Mesenteric fat pad (tissue), 1 donor: ENCODE results near the gene MOBP. TPM values are rescaled to one million over a fixed set of nuclear protein-coding genes. Genes with fewer than 3 reads are reported as not detected.

Source experiments
- DNase-seq: peaks from one replicate; pipeline ENCODE4 v3.0.0-alpha.2; 2020; ENCODE audit warnings: low spot score
- total RNA-seq: library from RNA; stranded (reverse); fragmentation: NEBNext Ultra II Directional; extraction: Animal tissue kit (Norgen Biotek cat#: 25700); gene quantifications from one replicate; pipeline ENCODE4 v1.2.1, GENCODE V29; 2021
- donor health status: DM: yes; HTN: yes; CAD: no.

MOBP gene
- total RNA-seq, 1 donor from 2014 or later = not detected

DNA sequence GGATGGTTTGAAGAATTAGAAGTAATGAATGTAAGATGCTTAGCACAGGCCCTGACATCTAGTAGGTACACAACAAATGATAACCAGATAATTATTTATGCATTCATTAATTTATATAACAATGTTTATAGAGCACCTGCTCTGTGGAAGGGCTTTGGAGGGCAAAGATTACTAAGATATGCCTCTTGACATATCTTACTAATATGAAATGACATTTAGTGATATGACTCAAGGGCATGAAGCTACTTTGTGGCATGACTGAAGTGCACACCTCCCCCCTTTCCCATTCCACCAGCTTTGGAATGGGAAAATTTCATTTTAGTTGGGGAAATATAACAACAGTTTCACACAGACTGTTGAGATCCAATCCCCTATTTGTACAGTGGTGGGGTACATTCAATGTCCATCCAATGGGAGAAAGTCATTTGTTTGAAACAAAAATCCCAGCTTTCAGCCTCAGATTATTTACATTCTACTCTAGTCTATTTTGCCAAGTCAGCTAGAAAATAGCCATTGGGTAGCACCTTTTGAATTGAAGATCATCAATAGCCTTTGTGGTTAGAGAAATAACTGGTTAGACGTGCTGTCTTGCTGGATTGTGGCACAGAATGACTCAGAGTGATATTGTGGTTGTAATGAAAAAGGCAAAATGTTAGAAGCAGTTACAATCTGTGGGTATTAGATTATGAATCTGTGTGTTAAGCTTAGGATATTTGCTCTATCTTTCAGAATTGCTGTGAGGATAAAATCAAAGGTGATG, 72.9 kb downstream of the MOBP start:
- DNase-seq = no peak

DNA sequence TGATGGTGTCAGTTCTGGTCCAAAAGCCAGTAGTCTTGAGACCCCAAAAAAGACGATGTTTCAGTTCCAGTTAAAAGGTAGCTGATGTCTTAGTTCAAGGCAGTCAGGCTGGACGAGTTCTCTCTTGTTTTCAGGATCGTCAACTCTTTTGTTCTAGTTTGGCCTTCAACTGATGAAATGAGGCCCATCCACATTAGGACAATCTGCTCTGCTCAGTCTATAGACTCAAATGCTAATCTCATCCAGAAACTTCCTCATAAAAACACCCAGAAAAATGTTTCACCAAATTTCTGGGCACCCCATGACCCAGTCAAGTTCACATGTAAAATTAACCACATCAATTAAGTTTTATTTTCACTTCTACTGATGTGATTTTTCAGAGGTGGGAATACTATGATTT, 74.0 kb downstream of the MOBP start:
- no peak for DNase-seq

DNA sequence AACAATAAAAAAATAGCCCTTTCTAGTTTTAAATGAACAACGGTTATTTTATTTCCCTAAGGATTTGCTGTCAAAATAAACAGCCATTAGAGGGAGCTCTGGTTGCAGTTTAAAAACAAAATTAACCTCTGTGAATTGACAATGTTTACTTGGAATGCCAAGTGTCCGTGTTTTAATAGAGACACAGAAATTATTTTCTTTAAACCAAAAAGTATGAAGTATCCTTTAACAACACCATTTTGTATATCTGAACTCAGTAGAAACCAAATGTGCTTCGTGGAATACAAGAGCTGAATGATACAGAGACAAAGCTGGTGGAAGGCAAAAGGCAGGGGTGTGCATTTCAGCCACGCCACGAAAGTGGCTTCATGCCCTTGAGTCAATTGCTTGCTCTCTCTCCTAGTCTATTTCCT, 74.4 kb downstream of the MOBP start:
- no peak for DNase-seq

DNA sequence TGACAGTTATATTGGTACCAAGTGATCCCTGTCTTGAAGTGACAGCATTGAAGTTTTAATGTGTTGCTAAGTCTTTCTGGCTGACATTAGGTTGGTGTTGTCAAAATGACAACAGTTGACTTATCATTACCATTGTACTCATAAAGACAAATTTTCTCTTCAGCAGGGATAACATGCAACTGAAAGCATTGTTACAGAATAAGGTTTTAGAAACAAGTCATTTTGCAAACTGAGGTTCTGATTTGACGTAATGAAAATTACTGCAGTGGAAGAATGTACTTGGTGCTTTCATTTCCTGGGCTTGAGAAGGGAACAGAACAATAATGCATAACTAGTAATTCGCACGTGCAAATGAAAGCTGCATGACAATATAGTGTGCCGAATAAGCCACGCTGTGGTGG, 75.1 kb downstream of the MOBP start:
- no peak for DNase-seq

DNA sequence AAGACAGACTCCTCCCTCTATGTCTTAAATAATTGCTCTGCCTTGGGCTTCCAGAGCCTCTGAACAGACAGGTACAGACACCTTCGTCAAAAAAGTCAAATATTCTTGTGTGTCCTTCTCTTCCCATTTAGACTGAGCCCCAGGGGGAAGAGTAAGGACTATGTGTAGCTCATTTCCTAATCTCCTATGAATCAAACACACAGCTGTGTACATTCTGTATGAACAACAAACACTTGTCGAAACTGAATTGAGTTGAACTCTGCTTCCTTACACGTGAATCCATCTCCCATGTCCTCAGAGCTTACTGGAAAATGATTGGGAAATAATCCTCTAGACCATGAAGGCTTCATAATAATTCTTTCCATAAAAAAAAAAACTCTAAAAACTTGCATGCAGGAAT, 80.8 kb downstream of the MOBP start:
- DNase-seq = no peak

DNA sequence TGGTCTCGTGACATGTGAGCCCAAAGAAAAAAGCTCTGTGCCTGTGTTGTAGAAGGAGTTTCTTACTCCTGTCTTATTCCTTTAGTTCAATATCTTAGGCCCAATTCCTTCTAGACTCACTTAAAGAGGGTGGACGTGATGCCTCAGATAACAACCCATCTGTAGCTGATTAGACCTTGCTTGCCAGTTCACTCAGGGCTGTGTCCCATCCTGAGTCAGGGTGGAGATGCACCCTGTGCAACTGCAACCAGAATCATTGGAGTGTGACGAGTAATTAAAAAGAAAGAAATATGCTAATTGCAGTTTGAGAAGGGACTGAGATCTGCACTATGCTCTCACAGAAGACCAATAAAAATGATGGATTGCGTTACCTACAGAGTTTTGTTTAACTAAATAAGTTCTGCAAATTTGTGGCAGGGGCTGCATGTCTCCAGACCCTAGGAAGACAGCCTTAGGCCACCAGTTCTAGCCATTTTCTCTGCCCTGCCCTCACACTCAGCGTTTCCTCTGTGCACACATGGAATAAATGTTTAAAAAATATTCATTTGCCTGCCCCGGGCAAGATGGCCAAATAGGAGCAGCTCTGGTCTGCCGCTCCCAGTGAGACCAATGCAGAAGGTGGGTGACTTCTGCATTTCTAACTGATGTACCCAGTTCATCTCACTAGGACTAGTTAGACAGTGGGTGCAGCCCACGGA, 83.0 kb downstream of the MOBP start:
- no peak for DNase-seq

Other genes with a start within 250 kb of the MOBP start
- gene CX3CR1, start 187.6 kb upstream of the MOBP start, total RNA-seq = 0.42 TPM
- not detected for gene CCR8, start 138.0 kb upstream of the MOBP start, total RNA-seq
- gene SLC25A38, start 84.3 kb upstream of the MOBP start, total RNA-seq = 16.7 TPM
- 671 TPM for gene RPSA, start 61.0 kb upstream of the MOBP start, total RNA-seq